Gastrocnemius medialis (tissue), 4 donors: ENCODE results near the gene ATP1B3.

Source experiments
- CTCF ChIP-seq, 5 experiments: fragments of 450-650 bp in 3 of 5; fragments of 200-600 bp in 2 of 5; sonication (generic) in 2 of 5; IDR thresholded peaks in 4 of 5; conservative IDR thresholded peaks in 1 of 5; 1 replicate in 4 of 5; 2 replicates in 1 of 5; pipeline ENCODE4 v1.5.1; 2016 to 2019; ENCODE audit warnings: antibody characterized with exemption in 5 of 5, mild to moderate bottlenecking in 3 of 5, moderate library complexity in 3 of 5
- POLR2A ChIP-seq, 2 donors: fragments of 450-650 bp; IDR thresholded peaks; one replicate each; pipeline ENCODE4 v1.6.1; 2017; ENCODE audit warnings: antibody characterized with exemption in 2 of 2, mild to moderate bottlenecking in 2 of 2, moderate library complexity in 2 of 2

- TF ChIP-seq POLR2A (IDR thresholded peaks at IDR 0.05): no peak
- no peak for TF ChIP-seq CTCF (IDR thresholded peaks at IDR 0.05 in 4 of 5, conservative IDR thresholded peaks at IDR 0.05 in 1 of 5)
Measured at GRCh38 chr3:141870091-141870687, 6.3 kb upstream of the ATP1B3 start.
